C4-2B (cell line): ENCODE data around the gene KDSR.

Source experiments
- ZFX ChIP-seq: fragments of 450-650 bp; IDR thresholded peaks from 2 replicates; pipeline ENCODE4 v1.6.1; 2017
- TF ChIP-seq, protein P1 (sequence below): fragments of 450-650 bp; conservative IDR thresholded peaks from 2 replicates; pipeline ENCODE4 v1.5.1; 2017; ENCODE audit warnings: mild to moderate bottlenecking

- TF ChIP-seq, protein P1, sequence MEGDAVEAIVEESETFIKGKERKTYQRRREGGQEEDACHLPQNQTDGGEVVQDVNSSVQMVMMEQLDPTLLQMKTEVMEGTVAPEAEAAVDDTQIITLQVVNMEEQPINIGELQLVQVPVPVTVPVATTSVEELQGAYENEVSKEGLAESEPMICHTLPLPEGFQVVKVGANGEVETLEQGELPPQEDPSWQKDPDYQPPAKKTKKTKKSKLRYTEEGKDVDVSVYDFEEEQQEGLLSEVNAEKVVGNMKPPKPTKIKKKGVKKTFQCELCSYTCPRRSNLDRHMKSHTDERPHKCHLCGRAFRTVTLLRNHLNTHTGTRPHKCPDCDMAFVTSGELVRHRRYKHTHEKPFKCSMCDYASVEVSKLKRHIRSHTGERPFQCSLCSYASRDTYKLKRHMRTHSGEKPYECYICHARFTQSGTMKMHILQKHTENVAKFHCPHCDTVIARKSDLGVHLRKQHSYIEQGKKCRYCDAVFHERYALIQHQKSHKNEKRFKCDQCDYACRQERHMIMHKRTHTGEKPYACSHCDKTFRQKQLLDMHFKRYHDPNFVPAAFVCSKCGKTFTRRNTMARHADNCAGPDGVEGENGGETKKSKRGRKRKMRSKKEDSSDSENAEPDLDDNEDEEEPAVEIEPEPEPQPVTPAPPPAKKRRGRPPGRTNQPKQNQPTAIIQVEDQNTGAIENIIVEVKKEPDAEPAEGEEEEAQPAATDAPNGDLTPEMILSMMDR = no peak
- TF ChIP-seq ZFX = no peak
Observed at GRCh38 chr18:63298400-63299365, 68.3 kb downstream of the KDSR start.
